Astrocyte of the cerebellum (primary cell): ENCODE data around the gene UNC93A.

Experiments used
- DNase-seq: peaks from one replicate; pipeline ENCODE4 v3.0.0-alpha.2; 2011; ENCODE audit warnings: low read depth
- H3K4me3 ChIP-seq: 2 replicates; pipeline ENCODE4 v1.5.1; 2011; ENCODE audit warnings: mild to moderate bottlenecking, low read depth, low read length, moderate library complexity
- CTCF ChIP-seq: IDR thresholded peaks from 2 replicates; pipeline ENCODE4 v1.5.1; 2012; ENCODE audit warnings: low read length, low read depth, moderate library complexity, mild to moderate bottlenecking; ENCODE audit errors: missing control alignments
- in situ Hi-C: cut with HindIII; loops from 2 replicates; pipeline ENCODE4 v1.10.0; 2017; ENCODE audit warnings: low sequenced_read_pairs

The UNC93A gene

GRCh38 chr6:167336844-167337630 is 45.9 kb downstream of the UNC93A start:
- in situ Hi-C loops, result no loop called here
- no peak overlapping the region for H3K4me3 ChIP-seq
- TF ChIP-seq CTCF, result no peak
- no peak for DNase-seq

- in situ Hi-C loops, result no loop called here
Observed at GRCh38 chr6:167337675-167338449, 46.7 kb downstream of the UNC93A start.

GRCh38 chr6:167338541-167339117 is 47.5 kb downstream of the UNC93A start:
- in situ Hi-C loops, result no loop called here
- no peak overlapping the region for H3K4me3 ChIP-seq
- no peak for DNase-seq
- TF ChIP-seq CTCF, result no peak

More at GRCh38 chr6:167337675-167338449, 46.7 kb downstream of the UNC93A start:
- no peak overlapping the region for H3K4me3 ChIP-seq
- no peak for DNase-seq
- TF ChIP-seq CTCF, result no peak

GRCh38 chr6:167341038-167341583 is 50.0 kb downstream of the UNC93A start:
- H3K4me3 ChIP-seq, result no peak overlapping the region
- DNase-seq, result no peak
- in situ Hi-C loops, result no loop called here
- no peak for TF ChIP-seq CTCF

GRCh38 chr6:167341665-167342655 is 50.8 kb downstream of the UNC93A start:
- no peak overlapping the region for H3K4me3 ChIP-seq
- in situ Hi-C loops, result no loop called here
- TF ChIP-seq CTCF, result no peak
- DNase-seq, result no peak
